GM21576 (cell line): ENCODE data around the gene CDH10.

Source experiments
- ATAC-seq: cut with Tn5 transposase; IDR thresholded peaks from one replicate; pipeline ENCODE4 v1.9.1; 2021; ENCODE audit warnings: mild to moderate bottlenecking, moderate library complexity; ENCODE audit not compliant: unreplicated experiment

Gene CDH10

DNA sequence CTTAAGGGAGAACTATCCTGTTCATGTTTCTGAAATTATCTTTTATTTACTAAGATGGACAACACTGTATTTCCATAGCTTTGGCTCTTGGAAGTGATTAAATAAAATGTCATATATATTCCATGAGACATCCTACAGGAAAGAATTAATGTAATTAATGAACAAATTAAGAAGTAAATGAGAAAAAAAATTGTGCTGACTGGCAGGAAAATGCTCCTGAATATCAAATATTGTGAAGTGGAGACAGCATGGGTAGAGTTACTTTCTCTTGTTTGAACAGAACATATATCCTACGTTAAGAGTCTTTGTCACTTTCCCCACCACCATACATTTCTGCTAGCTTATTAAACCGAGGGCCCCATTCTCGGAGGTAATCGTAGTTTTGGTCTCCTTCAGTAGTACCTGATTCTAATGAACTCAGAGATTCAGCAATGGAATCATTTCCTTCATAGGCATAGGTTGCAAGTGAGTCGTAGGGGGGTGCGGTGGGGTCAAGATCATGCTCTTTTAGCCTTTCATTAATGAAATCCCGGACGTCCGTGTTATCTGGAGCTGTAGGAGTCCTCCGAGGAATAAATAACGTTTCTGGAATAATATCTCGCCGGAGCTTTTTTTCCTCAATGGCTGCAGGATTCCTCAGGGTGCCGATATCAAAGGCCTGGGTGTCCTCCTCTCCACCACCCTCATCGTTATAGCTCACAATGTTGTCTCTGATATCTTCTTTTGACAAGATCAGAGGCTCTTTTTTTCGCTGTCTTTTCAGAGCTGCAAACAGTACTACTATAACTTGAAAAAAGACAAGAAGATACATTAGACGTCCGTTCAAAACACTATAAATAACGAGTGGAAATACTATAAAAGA, 157.2 kb downstream of the CDH10 start:
- ATAC-seq, result no peak

DNA sequence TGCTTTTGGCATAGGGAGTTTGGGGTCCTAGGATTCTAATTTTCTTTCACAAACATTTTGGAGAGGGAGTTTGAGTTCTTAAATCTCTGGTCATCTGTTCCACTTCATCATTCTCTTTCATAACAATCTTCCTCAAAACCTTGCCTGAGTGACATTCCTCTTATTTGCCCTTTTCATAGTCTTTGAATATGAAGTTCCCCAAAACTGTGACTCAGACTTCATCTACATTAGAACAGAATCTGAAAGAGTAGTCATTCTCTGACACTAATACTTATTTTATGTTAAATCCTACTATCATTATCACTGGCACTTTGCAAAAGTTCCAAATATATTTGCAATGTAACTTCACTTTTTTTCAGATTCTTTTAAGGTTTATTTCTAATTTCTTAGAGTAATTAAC, 163.8 kb downstream of the CDH10 start:
- no peak for ATAC-seq

DNA sequence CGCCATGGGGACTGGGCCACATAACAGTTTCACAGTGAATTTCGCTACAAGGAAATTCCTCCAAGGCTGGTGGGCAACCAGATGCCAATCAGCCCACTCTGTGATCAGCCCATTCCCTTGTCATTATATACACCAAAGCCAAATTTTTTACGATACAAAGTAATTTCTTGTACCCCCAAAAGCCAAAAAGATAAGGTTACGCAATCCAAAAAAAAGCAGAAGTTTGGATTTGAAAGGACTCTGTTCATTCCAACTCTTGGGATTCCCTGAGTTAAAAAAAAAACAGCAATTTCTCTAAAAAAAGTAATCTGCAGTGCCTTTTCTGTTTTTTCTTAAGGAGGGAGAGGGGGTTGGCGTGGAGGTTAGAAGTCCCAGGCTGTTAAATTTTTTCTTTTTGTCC, 166.8 kb downstream of the CDH10 start:
- no peak for ATAC-seq

DNA sequence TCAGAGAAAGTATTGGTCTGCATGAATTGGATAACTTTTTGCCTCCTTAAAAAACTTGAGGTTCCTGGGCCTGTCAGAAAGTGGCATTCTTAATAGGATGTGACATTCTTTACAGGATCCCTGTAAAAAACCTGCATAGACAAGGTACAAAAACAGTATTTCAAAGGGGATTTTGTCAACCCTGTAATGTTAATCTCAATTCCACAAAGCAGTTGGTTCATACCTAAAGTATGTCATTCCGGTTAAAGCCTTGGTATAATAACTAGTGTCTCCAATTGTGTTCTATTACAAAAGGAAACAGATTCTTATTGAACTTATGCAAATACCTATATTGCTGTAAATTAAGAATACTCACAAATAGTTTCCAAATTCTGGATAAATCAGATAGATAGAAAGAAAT, 169.7 kb downstream of the CDH10 start:
- no peak for ATAC-seq

DNA sequence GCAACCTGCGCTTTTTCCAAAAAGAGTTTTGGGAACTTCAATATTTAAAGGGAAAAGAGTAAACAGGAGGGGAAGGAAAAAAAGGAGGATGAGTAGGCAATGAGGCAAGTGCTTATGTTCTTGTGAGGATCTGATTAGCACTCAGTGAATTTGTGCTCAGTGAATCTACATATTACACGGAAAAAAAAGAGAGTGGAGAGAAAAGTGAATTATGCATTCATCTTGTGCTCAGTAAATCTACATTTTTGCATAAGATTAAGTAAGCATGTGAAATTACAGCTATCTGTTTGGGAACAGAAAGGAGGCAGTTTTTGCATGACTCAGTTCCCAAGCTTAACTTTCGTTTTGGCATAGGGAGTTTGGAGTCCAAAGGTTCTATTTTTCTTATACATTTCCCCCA, 170.1 kb downstream of the CDH10 start:
- no peak for ATAC-seq

DNA sequence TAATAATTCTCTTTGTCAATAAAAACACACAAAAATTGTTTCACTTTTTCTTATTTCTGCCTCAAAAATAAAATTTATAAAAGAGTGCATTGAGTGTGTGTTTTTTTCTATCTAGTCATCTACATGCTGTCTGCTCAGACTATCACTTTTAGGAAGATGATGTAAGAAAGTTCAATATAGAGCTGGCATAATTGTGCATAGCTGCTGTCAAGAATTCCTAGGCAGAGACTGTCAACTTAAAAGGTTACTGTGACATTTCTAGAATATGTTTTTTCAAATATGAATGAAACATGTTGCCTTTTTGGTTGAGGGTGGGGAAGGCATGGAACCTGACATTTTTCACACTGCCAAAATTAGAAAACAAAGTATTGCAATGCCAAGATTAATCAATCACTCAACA, 172.3 kb downstream of the CDH10 start:
- no peak for ATAC-seq

DNA sequence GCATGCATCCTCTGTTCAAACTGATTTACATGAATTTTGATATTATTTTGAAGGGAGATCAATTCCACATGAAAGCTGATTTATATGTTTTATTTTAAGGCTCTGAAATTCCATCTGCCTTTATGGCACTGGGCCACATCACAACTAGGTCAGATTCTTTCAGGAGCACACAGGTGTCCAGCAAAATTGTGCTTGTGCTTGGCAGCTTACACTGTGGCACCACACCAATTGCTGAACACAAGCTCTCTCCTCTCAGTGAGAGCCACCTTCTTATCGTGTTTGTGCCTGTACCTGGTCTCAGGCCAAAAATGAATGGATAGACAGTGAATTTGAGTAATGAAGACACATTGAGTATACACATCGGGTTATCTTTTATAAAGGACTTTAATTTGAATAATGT, 200.4 kb downstream of the CDH10 start:
- no peak for ATAC-seq

DNA sequence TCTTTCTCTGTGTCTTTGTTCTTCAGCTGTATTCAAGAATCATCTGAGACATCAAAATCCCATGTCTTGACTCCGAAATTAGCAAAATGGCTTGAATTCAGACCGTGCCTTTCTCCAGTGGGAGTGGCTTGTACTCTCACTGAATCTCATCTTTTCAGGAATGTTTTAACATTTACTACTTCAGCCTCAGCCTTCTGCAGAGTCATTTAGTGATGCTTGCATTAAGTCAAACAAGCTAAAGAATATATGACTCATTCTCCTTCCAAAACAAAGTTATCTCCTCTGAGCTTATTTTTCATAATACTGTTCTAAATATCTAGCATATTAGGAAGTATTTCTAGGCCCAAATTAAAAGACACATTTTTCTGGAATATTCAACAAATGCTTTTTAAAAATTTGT, 205.3 kb downstream of the CDH10 start:
- ATAC-seq, result no peak
